ENCODE results near the gene WNT1.

Gene WNT1

DNA sequence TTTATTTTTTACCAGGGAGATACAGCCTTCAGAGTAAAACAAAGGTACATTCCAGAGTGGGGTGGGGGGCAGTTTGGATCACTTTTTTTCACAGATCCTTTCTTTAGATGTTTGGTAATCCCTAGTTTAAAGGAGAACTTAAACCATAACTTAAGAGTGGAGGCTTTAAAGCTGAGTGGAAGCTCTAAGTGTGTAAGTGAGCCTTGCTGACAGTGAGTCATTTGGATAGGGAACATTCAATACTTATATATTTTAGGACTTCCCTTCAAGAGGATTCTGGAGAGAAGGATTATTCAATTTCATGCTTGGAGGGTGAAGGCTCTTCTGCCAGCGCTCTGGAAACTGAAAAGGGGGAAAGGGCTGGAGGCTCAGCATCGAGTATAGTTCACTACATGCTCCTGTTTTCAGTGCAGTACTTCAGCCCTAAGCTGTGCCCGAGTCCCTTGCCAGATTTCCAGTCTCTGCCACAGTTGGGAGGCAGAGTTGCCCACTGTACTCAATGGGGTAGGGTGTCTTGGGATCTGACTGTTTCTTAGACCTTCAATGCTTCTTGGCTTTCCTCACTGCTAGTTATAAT is 32.1 kb downstream of the WNT1 start:
- no peak for DNase-seq

DNA sequence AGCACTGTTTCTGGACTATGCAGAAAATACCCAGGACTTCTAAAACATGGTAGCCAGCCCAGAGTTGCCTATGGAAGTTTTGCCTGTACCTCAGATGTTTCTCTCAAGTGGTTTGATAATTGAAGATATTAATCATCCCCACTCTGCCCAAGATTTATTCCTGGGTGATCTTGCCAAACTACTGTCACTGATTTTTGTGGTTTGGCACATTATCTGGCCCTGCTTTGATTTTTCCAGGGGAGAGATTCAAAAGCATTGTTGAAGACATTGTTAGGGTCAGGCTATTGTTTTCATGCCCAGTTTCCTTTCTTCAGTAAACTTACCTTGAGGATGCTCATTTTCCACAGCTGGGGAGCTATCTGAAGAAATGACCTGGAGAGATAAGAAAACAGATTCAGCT is 34.6 kb downstream of the WNT1 start:
- no peak for DNase-seq

DNA sequence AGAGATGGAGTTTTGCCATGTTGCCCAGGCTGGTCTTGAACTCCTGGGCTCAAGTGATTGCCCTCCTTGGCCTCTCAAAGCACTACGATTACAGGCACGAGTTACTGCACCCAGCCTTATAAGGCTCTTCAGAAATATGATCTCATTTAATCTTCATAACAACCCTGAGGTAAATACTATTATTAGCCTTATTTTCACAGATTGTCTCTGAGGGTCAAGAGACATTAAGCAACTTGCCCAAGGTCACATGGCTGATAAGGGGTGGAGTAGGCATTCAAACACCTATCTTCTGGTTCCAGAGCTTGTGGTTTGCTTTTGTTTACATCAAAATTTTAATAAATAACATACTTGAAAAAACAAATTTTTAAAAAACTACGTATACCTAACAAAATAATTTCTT is 35.3 kb downstream of the WNT1 start:
- DNase-seq: no peak

DNA sequence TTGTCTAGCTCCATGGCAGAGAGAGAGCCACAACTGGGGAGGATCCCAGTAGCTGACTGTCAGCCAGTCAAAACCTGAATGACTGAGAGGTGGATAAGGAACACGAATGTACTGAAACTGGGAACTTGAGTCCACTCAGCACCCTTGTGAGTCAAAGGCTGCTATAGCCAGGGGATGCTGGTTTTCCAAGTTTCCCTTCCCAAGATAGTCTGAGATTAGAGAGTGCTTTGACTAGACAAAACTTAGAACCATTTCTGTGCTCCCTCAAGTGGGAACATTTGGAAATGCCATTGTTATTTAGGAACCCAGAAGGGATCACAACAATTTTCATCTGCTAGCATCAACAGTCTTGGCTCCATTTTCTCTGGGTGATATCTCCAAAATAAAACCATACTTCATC is 36.4 kb downstream of the WNT1 start:
- DNase-seq: no peak

- no peak for DNase-seq
Measured at GRCh38 chr12:49015196-49015595, 37.1 kb downstream of the WNT1 start.

DNA sequence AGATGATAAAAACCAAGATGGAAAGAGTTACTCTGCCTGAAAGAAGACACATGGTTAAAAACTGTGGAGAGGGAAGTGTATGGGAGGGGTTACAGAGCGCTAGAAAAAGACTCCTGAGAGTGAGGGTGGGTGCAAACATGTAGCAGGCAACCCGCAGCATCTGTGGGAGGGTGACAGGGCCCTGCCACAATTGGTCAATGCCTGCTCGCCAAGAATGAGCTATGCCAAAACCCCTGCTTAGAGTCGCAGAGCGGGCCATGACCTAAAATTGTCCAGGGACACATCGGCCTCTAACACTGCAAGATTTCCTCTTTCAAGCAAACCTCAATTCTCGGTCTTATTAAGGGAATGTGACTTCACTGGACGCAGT is 39.8 kb downstream of the WNT1 start:
- no peak for DNase-seq

DNA sequence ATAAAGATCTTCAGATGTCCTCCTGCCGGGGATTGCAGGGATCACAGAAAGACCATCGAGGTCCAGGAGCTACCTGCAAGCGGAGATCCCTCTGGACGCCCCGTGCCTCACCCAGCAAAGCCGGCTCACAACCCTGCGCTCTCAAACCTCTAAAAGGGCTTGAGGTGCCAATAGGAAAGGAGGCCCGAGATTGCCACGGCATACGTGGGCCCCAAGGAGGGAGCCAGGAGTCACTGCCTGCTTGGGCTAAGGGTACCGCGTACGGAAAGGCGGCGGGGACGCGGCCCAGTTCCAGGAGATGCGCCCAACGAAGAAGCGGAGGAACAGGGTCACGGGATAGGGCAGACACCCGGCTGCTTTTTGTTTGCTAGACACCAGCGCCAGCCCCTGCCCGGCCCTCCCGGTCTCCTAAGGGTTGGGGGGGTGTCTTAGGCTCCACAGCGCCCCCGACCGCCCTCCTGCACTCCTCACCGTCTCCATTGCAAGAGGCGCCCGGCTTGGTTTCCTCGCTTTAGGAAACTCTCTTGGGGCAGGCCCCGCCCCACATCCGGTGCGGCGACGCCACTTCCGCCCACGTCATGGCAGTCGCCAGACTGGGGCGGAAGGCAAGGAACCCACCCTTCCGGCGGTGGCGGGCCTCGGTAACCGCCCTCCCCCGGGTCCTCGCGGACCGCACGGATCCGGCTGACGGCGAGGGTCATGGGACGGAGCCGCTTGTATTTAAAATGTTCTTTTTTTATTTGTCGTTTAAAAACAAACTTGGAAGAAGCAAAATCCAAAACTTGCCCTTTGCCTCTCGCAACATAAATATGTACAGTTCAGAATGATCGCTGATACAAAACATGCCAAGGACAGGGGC is 40.4 kb downstream of the WNT1 start, which contains the start of gene PRKAG1:
TSS of gene PRKAG1 (minus strand) at position 516 of the 859 bp plus-strand sequence. CDS start at position 480, 36 bp downstream.
- peak; percentile 96 for DNase-seq

GRCh38 chr12:49019120-49019430 is 41.0 kb downstream of the WNT1 start:
- no peak for DNase-seq

DNA sequence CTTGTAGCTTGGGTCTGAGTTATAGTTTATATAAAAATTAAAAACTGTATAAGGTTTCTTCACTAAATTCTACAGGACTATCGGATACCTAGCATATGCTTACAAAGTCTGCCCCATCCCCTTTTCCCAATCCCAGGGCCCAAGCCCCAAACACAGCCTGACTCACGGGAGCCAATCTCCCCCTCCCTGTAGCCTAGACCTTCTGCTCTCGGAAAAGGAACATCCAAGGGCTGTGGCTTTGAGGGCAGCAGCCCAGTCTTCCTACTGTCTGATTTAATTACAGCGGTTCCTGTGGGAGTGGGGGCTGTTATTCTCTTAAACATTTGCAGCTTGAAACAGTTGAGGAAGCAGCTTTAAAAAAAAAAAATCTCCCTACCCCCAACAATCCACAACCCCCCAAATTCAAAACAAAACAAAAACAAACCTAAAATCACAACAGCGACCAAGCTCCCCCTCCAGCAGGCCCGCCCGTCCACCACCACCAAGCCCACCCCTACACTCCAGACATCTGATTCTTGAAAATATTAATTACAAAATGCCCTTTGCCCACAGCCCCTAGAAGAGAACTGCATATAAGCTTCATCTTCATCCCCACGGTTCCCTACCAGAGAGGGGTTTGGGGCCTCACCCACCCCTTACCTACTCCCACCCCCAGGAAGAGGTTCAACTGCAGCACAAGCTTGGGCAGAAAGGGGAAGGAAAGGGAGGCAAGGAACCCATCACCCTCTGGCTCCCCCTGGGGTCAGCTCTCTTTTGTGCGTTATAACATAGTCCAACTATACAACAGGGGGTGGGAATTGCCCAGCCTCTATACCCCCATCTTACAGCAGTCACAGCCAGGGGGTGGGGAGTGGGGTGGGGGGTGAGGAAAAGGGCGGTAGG is 41.6 kb downstream of the WNT1 start:
- peak; percentile 26 for DNase-seq

- no peak for DNase-seq
Measured at GRCh38 chr12:49020441-49020840, 42.3 kb downstream of the WNT1 start.

GRCh38 chr12:49021292-49021915 is 43.3 kb downstream of the WNT1 start:
- no peak for DNase-seq

- DNase-seq: no peak
Measured at GRCh38 chr12:49022558-49023178, 44.5 kb downstream of the WNT1 start.

GRCh38 chr12:49023812-49024211 is 45.7 kb downstream of the WNT1 start:
- DNase-seq: no peak

DNA sequence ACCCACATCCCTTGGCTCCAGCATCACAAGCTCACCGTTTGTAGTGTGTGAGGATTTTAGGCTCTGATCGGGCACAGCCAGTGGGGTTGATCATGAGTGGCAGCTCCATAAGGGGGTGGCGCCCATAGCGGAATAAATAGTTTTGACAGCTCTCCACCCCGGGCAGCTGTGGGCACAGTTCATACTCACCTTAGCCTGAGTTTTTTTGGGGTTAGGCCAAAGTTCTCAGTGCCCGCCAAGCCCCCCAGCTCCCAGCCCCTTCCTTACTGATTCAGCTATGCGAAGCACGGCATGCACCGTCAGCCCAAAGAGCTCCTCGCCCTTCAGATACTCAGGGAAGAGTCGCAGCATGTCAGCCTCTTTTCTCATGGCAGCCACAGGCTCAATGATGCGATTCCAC is 46.4 kb downstream of the WNT1 start:
- DNase-seq: no peak

DNA sequence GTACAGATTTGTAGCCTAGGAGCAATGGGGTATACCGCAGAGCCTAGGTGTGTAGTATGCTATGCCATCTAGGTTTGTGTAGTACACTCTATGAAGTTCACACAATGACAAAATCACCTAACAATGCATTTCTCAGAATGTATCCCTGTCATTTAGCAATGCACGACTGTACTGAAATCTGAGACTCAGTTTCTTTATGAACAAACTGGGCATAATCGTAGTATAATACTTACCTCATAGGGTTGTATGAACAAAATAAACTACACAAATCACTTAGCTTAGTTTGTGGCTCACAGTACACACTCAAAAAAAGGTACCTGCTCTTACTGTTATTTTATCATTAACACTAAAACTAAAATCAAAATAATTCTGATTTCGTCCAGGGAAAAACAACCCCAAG is 47.3 kb downstream of the WNT1 start:
- DNase-seq: no peak

DNA sequence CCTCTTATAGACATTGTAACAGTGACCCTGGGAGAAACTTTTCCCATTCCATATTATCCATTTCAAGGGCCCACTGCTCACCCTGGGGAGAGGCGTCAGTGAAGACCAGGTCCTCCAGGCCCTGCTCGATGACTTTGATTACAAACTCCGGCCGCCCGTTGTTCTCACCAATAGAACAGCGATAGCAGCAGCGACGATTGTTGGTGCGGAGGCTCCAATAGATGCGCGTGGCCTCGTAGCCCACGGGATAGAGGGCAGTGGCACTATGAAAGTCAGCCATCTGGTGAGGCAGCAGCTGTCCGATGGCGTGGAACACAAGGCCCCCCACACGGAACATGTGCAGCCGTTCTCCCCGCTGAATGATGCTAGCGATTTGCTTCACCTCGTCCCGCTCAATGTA is 48.0 kb downstream of the WNT1 start:
- no peak for DNase-seq

GRCh38 chr12:49026678-49027480 is 48.8 kb downstream of the WNT1 start:
- no peak for DNase-seq

- DNase-seq: no peak
Measured at GRCh38 chr12:49027846-49028555, 49.9 kb downstream of the WNT1 start.

- no peak for DNase-seq
Measured at GRCh38 chr12:49028666-49029275, 50.6 kb downstream of the WNT1 start.

GRCh38 chr12:49030119-49030518 is 52.0 kb downstream of the WNT1 start:
- DNase-seq: no peak

Data from T-helper 9 cell (primary cell).